NCI-H2227 treated with DMSO at 0.1 percent for 48 hours (cell line): ENCODE data around the gene SETD2.

Experiments
- DNase-seq: peaks from one replicate; lab custom pipeline; 2025; lab: John Stamatoyannopoulos, UW

Gene SETD2

DNA sequence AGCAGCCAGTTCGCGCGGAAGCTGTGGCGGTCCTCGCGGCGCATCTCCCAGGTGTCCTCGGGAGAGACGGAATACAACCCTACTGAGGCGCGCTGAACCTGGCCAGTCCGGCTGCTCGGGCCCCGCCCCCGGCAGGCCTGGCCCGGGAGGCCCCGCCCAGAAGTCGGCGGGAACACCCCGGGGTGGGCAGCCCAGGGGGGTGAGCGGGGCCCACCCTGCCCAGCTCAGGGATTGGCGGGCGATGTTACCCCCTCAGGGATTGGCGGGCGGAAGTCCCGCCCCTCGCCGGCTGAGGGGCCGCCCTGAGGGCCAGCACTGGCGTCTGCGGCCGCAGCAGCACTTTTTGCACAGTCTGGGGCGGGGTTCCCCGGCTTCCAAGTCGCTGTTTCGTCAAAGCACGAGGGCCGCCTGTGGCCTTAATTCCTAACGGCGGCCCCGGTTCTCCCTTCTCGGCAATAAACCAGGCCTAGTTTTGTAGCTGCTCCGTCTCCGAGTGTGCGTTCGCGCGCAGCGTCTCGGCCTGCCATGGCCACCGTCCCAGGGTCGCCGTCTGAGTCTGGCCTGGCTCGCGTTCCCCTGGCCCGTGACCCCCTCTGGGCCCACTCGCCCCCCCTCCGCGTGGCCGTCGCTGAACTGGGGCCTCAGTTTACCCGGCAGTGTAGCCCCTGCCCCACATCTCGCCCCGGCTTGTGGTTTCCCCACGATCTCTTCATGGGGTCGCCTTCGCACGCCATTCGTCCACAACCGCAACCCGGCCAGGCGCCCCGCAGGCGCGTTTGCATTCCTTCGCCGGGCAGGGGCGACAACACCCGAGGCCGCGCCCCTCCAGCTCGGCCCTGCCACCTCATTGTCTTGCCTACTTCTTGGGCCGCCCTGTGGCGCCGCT, 154.4 kb downstream of the SETD2 start:
- DNase-seq: no peak

DNA sequence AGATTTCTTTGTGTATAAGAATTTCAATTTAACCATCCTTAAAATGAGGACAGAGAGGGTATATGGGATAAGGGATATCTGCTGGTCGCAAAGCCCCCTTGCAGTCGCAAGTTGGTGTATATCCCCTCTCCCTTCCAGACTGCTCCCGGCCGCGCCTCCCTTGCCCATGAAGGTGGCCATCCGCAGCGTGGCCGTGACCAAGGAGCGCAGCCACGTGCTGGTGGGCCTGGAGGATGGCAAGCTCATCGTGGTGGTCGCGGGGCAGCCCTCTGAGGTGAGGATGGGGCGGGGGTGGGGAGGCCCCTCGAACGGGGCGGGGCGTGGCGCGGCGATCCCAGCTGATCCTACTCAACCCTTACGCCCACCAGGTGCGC, 155.1 kb downstream of the SETD2 start:
- DNase-seq: no peak

DNA sequence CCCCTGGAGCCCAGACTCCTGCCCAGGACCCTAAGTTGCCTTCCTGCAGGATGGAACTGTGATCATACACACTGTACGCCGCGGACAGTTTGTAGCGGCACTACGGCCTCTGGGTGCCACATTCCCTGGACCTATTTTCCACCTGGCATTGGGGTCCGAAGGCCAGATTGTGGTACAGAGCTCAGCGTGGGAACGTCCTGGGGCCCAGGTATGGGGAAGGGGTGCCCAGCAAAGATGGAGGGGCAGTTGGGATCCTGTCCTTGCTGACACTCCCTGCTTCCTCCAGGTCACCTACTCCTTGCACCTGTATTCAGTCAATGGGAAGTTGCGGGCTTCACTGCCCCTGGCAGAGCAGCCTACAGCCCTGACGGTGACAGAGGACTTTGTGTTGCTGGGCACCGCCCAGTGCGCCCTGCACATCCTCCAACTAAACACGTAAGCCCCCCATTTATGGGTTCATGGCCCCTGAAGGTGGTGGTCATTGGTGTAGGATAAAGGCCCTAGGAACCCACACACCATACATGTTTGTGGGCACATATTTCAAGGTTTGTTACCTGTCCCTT, 155.6 kb downstream of the SETD2 start:
- DNase-seq: no peak

DNA sequence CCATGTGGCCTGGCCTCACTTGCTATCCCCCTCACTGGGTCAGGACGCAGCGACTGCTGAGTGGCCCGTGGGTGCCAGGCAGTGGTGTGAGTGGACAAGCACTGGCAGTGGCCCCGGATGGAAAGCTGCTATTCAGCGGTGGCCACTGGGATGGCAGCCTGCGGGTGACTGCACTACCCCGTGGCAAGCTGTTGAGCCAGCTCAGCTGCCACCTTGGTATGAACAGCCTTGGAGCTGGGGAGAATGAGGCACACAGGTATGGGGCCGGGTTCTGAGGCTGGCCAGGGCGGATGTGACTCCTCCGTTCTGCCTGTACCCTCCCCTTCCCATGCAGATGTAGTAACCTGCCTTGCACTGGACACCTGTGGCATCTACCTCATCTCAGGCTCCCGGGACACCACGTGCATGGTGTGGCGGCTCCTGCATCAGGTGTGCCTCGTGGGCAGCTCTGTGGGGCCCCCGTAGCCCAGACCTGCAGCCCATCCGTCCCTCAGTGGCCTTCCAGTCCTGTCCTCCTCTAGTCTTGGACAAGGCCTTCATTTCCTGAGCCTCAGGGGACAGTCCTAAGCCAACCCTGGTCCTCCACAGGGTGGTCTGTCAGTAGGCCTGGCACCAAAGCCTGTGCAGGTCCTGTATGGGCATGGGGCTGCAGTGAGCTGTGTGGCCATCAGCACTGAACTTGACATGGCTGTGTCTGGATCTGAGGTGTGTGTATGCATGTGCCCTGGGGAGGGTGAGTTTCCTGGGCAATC, 156.3 kb downstream of the SETD2 start:
- DNase-seq: no peak

DNA sequence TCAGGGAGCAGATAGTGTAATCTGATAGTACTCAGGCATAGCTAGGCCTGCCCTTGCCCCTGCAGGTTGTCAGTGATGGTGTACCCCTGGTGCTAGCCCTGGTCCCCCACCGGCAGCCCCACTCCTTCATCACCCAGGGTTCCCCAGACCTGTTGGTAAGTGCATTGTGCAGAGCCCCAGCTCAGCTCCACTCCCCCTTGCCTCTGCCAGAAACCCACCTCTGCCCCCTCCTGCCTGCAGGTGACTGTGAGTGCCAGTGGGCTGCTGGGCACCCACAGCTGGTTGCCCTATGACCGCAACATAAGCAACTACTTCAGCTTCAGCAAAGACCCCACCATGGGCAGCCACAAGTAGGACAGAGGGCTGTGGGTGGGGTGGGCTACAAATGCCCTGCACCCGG, 156.9 kb downstream of the SETD2 start:
- DNase-seq: no peak

DNA sequence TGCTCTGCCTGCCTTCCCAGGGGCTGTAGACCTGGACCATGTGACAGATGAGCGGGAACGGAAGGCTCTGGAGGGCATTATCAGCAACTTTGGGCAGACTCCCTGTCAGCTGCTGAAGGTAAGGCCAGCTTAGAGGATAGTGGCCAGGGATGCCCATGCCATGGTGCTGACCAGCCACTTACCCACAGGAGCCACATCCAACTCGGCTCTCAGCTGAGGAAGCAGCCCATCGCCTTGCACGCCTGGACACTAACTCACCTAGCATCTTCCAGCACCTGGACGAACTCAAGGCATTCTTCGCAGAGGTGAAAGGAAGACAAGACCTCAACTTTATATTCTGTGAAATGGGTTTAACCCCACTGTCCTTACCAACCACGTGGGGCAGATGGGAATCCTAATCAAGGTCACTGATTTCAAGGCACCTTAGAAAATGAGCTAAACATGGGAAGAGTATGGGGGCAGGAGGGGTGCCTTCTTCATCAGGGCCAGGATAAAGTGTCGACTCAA, 157.7 kb downstream of the SETD2 start:
- no peak for DNase-seq

DNA sequence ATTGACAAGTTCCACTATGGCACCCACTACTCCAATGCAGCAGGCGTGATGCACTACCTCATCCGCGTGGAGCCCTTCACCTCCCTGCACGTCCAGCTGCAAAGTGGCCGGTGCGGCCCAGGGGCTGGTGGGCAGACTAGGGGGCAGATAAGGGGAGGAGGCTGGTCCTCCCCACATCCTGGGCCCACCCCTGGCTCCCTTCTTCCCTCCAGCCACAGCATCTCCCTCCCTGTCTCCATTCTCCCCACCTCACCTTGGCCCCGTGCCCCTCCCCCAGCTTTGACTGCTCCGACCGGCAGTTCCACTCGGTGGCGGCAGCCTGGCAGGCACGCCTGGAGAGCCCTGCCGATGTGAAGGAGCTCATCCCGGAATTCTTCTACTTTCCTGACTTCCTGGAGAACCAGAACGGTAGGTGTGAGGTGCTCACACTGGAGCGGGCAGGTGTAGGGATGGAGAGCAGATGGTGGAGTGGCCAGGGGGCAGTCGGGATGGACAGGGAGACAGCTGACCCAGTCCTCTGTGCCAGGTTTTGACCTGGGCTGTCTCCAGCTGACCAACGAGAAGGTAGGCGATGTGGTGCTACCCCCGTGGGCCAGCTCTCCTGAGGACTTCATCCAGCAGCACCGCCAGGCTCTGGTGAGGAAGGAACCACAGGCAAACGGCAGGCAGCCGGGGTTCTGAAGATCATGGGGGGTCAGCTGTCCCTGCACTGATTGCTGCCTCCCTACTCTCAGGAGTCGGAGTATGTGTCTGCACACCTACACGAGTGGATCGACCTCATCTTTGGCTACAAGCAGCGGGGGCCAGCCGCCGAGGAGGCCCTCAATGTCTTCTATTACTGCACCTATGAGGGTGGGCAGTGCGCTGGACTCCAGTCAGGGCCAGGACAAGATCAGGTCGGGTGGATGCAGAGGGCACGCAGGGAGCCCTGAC, 158.4 kb downstream of the SETD2 start:
- no peak for DNase-seq

DNA sequence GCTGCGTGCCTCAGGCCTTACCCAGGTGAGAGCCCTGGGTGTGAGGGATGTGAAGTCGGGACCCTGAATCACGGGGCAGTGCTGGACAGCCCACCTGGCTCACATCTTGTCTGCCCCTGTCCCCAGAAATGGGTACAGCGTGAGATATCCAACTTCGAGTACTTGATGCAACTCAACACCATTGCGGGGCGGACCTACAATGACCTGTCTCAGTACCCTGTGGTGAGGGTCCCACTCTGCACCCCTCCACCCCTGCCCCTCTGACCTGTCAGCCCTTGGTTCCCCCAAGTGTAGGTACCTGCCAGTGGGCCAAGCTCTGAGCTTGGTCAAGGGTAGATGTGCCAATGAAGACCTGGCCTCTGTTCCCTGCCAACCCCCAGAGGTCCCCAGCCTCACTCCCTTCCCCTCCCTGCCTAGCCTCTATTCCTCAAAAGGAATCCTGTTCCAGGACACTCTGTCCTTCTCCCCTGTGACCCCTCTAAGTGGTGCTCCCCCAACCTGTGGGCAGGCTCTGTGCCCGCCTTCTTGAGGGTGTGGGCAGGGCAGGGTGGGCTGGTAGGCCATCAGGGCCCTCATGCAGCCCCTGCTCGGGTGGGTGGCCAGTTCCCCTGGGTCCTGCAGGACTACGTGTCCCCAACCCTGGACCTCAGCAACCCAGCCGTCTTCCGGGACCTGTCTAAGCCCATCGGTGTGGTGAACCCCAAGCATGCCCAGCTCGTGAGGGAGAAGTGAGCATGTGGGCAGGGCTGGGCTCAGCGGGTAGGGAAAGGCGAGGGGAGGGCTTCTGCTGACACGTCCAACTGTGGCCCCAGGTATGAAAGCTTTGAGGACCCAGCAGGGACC, 159.3 kb downstream of the SETD2 start:
- no peak for DNase-seq

DNA sequence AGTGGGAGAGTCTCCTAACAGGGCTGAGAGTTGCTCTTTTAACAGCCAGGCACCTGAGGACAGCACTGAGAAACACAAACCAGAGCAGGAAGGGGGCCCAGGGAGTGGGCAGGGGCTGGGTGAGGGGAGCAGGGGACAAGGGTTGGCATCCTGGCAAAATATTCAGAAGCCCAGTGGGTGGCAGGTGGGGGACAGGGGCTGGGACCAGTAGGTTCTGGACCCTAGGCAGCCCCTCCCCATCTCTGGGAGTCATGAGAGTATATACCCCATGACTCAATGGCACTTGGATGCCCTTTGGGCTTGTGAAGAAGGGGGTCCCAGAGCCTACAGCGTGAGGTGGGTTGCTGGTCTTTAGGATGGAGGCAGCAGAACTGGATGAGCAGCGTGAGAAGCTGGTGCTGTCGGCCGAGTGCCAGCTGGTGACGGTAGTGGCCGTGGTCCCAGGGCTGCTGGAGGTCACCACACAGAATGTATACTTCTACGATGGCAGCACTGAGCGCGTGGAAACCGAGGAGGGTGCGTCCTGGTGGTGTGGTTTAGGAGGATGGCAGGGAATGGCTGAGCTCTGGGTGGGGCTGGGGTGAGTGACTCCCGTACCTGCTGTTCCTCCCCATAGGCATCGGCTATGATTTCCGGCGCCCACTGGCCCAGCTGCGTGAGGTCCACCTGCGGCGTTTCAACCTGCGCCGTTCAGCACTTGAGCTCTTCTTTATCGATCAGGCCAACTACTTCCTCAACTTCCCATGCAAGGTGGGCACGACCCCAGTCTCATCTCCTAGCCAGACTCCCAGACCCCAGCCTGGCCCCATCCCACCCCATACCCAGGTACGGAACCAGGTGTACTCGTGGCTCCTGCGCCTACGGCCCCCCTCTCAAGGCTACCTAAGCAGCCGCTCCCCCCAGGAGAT, 160.2 kb downstream of the SETD2 start:
- DNase-seq: no peak

DNA sequence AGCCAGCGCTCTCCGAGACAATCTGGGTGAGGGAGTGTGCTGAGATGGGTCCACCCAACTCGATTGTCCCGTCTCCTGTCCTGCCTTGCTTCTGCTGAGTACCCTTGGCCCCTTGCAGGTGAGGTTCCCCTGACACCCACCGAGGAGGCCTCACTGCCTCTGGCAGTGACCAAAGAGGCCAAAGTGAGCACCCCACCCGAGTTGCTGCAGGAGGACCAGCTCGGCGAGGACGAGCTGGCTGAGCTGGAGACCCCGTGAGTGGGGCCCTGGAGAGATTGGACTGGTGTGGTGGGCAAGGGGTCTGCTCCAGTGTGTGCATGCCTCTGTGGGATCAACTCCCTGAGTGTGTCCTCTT, 160.9 kb downstream of the SETD2 start:
- no peak for DNase-seq

DNA sequence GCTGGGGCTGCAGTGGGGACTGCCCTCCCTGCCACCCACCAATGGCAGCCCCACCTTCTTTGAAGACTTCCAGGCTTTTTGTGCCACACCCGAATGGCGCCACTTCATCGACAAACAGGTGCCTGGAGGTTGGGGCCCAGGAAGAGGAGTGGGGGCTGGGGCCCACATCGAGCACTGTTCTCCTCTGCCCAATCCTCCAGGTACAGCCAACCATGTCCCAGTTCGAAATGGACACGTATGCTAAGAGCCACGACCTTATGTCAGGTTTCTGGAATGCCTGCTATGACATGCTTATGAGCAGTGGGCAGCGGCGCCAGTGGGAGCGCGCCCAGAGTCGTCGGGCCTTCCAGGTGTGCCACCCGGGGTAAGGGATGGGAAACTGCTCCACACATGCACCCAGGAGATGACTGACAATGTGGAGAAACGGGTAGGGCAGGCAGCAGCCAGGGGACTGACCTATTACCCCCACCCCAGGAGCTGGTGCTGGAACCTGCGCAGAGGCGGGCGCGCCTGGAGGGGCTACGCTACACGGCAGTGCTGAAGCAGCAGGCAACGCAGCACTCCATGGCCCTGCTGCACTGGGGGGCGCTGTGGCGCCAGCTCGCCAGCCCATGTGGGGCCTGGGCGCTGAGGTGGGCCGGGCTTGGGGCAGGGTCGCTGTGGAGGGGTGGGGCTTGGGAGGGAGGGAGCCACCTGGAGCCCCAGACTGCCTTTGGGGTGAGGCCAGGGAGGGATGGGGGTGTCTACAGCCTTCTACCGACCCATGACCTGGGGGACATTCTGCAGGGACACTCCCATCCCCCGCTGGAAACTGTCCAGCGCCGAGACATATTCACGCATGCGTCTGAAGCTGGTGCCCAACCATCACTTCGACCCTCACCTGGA, 161.5 kb downstream of the SETD2 start:
- DNase-seq: no peak

DNA sequence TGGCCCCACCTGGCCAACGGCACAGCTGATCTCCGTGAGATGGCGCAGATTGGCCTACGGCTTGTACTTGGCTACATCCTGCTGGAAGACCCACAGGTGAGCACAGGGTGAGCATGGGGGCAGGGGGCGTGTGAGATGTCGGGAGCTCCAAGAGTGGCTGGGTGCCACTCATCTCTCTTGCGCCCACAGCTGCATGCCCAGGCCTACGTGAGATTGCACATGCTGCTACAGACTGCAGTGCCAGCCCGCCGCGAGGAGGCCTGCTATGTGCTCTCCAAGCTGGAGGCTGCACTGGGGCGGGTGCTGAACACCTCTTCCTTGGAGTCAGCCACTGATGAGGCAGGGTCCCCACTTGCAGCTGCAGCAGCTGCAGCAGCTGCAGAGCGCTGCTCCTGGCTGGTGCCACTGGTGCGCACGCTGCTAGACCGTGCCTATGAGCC, 162.2 kb downstream of the SETD2 start:
- DNase-seq: no peak

DNA sequence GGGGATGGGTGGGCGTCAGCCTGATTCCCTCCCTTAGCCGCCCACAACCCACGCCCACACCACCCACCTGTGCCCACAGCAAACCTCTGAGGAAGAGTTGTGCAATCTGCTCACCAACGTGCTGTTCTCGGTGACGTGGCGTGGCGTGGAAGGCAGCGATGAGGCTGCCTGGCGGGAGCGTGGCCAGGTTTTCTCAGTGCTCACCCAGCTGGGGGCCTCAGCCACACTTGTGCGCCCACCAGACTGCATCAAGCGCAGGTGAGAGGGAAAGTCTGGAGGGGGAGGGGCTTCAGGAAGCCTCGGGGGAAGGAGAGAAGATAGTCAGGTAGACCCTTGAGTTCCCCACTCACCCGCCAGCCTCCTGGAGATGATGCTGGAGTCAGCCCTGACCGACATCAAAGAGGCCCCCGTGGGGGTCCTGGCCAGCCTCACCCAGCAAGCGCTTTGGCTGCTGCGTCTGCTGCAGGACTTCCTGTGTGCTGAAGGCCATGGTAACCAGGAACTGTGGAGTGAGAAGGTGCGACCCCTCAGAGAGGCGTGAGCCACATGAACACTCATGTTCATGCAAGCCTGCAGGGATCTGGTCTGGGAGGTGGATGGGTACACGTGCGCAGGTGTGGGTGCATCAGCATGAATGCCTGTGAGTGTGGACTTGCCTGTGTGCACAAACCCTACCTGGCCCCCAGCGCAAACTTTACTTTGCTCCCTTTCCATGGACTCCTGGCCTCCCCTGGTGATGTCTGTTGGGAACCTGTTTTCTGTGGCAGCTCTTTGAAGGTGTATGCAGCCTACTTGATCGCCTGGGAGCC, 162.8 kb downstream of the SETD2 start:
- DNase-seq: no peak

DNA sequence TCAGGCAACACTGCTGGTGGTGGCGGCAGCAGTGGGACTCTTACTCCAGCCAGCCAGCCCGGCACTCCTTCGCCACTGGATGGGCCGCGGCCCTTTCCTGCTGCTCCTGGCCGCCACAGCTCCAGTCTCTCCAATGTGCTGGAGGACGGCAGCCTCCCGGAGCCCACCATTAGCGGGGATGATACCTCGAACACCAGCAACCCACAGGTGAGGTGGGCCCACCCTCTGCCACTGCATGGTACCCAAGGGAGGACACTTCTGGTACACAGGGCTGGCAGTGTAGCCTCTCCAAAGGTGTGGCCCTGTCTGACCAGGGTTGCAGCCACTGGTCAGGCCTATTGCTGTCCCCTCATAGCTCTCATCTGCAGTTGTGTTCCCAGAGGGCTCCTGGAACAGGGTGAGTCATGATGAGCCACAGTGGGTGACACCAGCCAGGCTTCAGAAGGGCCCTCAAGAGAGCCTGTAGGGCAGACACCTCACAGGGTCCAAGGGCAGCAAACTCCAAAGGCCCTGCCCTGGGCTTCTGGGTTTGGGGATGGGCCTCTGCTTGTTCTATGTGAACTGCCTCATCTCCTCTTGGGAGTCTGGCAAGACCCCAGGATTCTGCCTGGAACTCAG, 163.6 kb downstream of the SETD2 start:
- DNase-seq: no peak

DNA sequence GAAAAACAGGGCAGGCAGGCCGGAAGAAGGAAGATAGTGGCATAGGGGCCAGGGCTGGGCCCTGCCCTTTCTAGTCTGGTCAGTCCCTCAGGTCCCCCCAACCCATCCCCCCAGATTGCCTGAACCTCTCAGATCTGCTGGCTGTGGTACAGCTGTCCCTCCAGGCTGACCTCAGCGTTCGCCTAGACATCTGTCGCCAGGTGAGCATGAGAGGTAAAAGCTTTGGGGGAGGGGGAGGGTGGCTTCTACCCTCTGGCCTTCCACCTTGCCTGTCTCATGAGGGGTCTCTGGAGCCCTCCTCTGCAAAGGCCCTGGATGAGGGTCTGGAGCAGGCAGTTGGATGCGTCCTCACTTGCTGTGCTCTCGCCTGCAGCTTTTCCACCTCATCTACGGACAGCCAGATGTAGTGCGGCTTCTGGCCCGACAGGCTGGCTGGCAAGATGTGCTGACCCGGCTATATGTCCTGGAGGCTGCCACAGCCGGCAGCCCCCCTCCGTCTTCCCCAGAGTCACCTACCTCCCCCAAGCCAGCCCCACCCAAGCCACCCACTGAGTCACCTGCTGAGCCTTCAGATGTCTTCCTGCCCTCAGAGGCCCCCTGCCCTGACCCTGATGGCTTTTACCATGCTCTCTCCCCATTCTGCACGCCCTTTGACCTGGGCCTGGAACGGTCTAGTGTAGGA, 164.3 kb downstream of the SETD2 start:
- DNase-seq: no peak

DNA sequence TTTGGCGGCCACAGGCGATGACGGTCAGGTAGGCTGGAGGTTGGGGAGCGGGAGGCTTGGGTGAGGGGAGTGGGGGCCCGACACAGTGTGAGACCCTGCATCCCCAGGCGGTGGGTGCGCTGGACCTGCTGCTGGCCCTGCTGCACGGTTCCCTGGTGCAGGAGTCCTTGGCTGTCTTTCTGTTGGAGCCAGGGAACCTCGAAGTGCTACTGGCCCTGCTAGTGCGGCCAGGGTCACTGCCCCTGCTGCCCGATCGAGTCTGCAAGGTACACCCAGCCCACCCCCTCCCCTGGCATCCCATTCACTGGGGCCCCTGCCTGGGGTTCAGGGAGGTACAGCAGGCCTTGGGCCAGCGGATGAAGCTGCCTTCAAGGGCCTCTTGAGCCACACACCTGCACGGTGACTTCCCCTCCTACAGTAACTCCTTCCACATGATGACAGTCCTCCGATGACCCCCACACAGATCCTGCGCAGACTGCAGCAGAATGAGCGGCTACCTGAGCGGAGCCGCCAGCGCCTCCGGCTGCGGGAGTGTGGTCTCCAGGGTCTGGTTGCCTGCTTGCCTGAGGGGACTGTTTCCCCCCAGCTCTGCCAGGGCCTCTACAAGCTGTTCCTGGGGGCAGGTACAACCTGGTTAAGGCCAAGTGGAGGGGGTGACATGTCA, 164.9 kb downstream of the SETD2 start:
- DNase-seq: no peak
